Measurements from ENCODE around the gene SLC16A6. TPM values are rescaled to one million over a fixed set of nuclear protein-coding genes. Genes with fewer than 3 reads are reported as not detected.
"Not testable (repeated sequence)": the region's sequence is repeated elsewhere in the genome, so short reads cannot be mapped to it uniquely, and the experiment has no call there.

SLC16A6 gene
- total RNA-seq, 1 experiment from 2014 or later = 1.4 TPM

DNA sequence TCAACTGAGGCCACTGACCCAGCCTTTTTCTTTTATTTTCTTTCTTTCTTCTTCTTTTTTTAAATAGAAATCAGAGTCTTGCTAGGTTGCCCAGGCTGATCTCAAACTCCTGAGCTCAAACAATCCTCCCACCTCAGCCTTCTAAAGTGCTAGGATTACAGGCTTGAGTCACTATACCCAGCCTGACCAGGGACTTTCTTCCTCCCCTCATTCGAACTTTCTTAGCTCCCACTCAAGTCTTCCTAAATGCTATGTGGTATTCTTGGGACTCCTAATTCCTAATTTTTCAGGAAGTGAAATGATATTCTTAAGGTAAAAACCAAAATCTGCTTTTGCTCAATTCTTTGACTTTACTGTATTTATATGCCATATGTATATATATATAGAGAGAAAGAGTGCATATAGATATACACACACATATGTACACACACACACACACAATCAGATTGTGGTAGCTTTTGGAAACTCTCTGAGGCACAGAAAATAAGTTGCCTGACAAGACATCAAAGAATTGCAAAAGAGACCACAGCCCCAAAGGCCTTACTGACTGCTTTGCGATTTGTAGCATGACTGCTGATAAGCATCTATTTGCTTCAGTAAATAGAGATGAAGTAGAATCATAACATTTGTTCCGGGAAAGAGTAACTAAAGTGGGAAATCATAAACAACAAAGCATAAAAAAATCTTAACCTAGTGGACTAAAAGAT is 52.6 kb downstream of the SLC16A6 start:
- Histone ChIP-seq H3K4me3 (ENCODE audit: low read length) (no peak overlapping the region), H3K9ac (ENCODE audit: low read length) (no peak overlapping the region), H3K4me2 (ENCODE audit: low read length) (no peak overlapping the region), H3K9me3 (ENCODE audit: low read length) (no peaks in the 10 kb centered on the region), H3K79me2 (ENCODE audit: low read length) (no peaks in the 10 kb centered on the region), H3K36me3 (ENCODE audit: low read depth, low read length) (no peaks in the 10 kb centered on the region), H3K4me1 (ENCODE audit: insufficient read depth, low read length) (peaks cover 13% of the 10 kb centered on the region), H3F3A (ENCODE audit: low read length, unreplicated experiment) (no peaks in the 10 kb centered on the region), H3K27me3 (ENCODE audit: low read length) (no peaks in the 10 kb centered on the region), H2AFZ (ENCODE audit: low read length) (no peak overlapping the region), H4K20me1 (ENCODE audit: low read length) (no peaks in the 10 kb centered on the region), H3K27ac (ENCODE audit: low read length) (no peak overlapping the region), H3K9me2 (replicated peaks; ENCODE audit: low read length) (no peaks in the 10 kb centered on the region)
- POLR2A ChIA-PET (ENCODE audit: unreplicated experiment) = no interaction called here
- no TSS peak for BruUV-seq (replicated peaks)
- DNase-seq = no peak
- CTCF ChIA-PET = no interaction called here
- no peak for ATAC-seq
- intact Hi-C loops (cut with micrococcal nuclease) = no loop called here
- TF ChIP-seq, protein P1, sequence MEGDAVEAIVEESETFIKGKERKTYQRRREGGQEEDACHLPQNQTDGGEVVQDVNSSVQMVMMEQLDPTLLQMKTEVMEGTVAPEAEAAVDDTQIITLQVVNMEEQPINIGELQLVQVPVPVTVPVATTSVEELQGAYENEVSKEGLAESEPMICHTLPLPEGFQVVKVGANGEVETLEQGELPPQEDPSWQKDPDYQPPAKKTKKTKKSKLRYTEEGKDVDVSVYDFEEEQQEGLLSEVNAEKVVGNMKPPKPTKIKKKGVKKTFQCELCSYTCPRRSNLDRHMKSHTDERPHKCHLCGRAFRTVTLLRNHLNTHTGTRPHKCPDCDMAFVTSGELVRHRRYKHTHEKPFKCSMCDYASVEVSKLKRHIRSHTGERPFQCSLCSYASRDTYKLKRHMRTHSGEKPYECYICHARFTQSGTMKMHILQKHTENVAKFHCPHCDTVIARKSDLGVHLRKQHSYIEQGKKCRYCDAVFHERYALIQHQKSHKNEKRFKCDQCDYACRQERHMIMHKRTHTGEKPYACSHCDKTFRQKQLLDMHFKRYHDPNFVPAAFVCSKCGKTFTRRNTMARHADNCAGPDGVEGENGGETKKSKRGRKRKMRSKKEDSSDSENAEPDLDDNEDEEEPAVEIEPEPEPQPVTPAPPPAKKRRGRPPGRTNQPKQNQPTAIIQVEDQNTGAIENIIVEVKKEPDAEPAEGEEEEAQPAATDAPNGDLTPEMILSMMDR (conservative IDR thresholded peaks at IDR 0.05; ENCODE audit: low read depth, low read length) = no peak
- no peak for TF ChIP-seq EZH2 (IDR thresholded peaks at IDR 0.05; ENCODE audit: low read length, unreplicated experiment)

DNA sequence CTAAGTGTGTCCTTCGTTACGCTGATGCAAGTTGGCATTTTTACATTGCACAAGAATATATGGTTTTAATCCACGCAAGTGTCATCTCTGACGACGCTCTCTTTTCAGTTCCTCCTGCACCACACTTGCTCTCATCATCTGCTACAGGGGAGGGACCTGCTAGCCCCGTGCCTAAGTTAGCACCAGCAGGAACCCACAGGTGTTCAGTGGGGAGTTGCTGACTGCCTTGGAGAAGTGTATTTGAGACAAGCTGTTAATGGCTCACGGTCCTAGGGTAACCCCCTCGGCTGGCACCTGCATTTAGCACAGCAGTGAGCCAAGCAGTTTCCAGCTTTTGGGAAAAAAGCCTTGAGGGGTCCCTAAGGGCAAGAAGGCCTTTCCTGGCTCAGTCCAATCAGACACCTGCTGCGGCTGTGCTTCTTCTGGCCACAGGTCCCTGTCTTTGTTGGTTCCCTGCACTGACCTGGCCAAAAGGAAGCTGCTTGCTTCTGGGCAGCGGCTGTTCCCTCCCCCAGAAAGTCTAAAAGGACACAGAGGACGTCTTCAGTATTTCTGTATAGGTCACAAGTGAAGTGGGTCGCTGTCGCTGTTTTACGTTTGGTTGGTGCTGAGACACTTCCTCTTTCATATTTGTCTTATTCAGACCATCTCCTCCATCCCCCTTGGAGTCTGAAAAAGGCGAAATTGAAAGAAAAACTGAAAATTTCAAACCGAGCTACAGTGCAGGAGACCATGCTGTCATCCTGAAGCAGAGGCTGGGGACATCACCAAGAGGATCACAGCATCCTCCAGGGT is 53.4 kb downstream of the SLC16A6 start:
- CTCF ChIA-PET; H3K79me2 ChIP-seq (ENCODE audit: low read length); H3K4me3 ChIP-seq (ENCODE audit: low read length); H3F3A ChIP-seq (ENCODE audit: low read length, unreplicated experiment); intact Hi-C loops (cut with micrococcal nuclease); H2AFZ ChIP-seq (ENCODE audit: low read length); BruUV-seq (replicated peaks); H3K27me3 ChIP-seq (ENCODE audit: low read length); H3K9me3 ChIP-seq (ENCODE audit: low read length); H3K27ac ChIP-seq (ENCODE audit: low read length); H3K4me2 ChIP-seq (ENCODE audit: low read length); H3K9ac ChIP-seq (ENCODE audit: low read length); H3K36me3 ChIP-seq (ENCODE audit: low read depth, low read length); H4K20me1 ChIP-seq (ENCODE audit: low read length); DNase-seq; H3K9me2 ChIP-seq (replicated peaks; ENCODE audit: low read length); ATAC-seq; POLR2A ChIA-PET (ENCODE audit: unreplicated experiment): not testable (repeated sequence)
- H3K4me1 ChIP-seq (ENCODE audit: insufficient read depth, low read length) = peaks cover 18% of the 10 kb centered on the region

DNA sequence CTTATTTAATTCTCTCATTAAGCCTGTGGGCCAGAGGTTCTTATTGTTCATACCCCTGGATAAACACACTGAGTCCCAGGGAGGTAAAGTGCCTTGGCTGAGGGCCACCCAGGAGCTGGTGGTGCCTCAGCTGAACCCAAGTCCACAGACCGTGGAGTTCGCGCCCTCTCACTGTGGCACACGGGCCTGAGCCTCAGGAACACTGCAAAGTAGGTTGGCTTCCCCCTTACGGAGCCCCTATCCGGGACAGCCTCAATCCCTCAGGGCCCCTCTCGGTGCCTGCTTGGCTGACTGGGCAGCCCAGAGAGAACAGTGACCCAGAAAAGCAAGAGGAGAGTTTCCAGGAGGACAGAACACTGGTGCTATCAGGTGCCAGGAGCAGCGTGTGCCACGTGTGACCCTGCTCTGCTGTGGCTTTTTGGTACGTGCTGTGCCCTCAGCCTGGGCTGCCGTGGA is 55.6 kb downstream of the SLC16A6 start:
- Histone ChIP-seq H3K9ac (ENCODE audit: low read length) (peak overlapping the region; percentile 22; the same call in 1 of the 2 replicates), H2AFZ (ENCODE audit: low read length) (peak overlapping the region; percentile 56; the same call in 1 of the 2 replicates), H3K4me1 (ENCODE audit: insufficient read depth, low read length) (peaks cover 28% of the 10 kb centered on the region), H3K27ac (ENCODE audit: low read length) (peak overlapping the region; percentile 65)
- H3F3A ChIP-seq (ENCODE audit: low read length, unreplicated experiment); H3K4me3 ChIP-seq (ENCODE audit: low read length); H3K27me3 ChIP-seq (ENCODE audit: low read length); H3K4me2 ChIP-seq (ENCODE audit: low read length); H4K20me1 ChIP-seq (ENCODE audit: low read length); intact Hi-C loops (cut with micrococcal nuclease); H3K9me2 ChIP-seq (replicated peaks; ENCODE audit: low read length); H3K36me3 ChIP-seq (ENCODE audit: low read depth, low read length); DNase-seq; CTCF ChIA-PET; BruUV-seq (replicated peaks); H3K79me2 ChIP-seq (ENCODE audit: low read length); H3K9me3 ChIP-seq (ENCODE audit: low read length): not testable (repeated sequence)
- POLR2A ChIA-PET (ENCODE audit: unreplicated experiment) = interaction anchor here (0.7 kb wide), 1 partner anchor 40 kb away, joined by 4 read pairs; no protein-coding TSS in a partner anchor
- peak; percentile 37; the same call in 1 of the 2 replicates for ATAC-seq

DNA sequence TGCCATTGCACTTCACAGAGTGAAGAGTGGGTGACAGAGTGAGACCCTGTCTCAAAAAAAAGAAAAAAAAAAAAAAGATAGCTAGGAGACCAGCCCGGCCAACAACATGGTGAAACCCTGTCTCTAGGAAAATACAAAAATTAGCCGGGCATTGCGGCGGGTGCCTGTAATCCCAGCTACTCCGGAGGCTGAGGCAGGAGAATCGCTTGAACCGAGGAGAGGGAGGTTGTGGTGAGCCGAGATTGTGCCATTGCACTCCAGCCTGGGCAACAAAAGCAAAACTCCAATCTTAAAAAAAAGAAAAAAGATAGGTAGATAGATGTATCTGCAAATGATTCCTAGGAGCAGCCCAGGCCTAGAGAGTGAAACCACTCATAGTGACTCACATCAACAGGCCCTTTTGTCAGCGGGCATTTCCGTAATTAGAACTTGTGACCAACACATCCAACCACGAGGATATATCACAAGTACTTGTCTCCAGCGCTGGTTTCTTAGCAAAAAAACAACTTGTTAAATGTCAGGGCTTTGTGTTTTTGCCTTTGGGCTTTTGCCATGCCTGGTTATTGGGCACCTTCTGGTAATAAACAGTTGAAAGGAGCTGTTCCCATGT is 56.1 kb downstream of the SLC16A6 start:
- H3K4me3 ChIP-seq (ENCODE audit: low read length); H3K9me3 ChIP-seq (ENCODE audit: low read length); H3F3A ChIP-seq (ENCODE audit: low read length, unreplicated experiment); H3K9me2 ChIP-seq (replicated peaks; ENCODE audit: low read length); intact Hi-C loops (cut with micrococcal nuclease); BruUV-seq (replicated peaks); H3K27me3 ChIP-seq (ENCODE audit: low read length); H3K9ac ChIP-seq (ENCODE audit: low read length); H4K20me1 ChIP-seq (ENCODE audit: low read length); H3K79me2 ChIP-seq (ENCODE audit: low read length); H3K36me3 ChIP-seq (ENCODE audit: low read depth, low read length): not testable (repeated sequence)
- Histone ChIP-seq H3K27ac (ENCODE audit: low read length) (peak overlapping the region; percentile 65), H3K4me1 (ENCODE audit: insufficient read depth, low read length) (peaks cover 28% of the 10 kb centered on the region), H2AFZ (ENCODE audit: low read length) (peak overlapping the region; percentile 56; the same call in 1 of the 2 replicates), H3K4me2 (ENCODE audit: low read length) (0 out of 2 replicates have a peak overlapping the region, but pooled peaks have one; percentile 28)
- ATAC-seq (peak; percentile 96), DNase-seq (peak; percentile 89)
- ChIA-PET POLR2A (ENCODE audit: unreplicated experiment) (interaction anchor here (0.7 kb wide), 1 partner anchor 40 kb away, joined by 4 read pairs; no protein-coding TSS in a partner anchor), CTCF (interaction anchor here (0.6 kb wide), 1 partner anchor 238 kb away, joined by 3 read pairs; the partner anchor contains the start of gene C17orf58)

DNA sequence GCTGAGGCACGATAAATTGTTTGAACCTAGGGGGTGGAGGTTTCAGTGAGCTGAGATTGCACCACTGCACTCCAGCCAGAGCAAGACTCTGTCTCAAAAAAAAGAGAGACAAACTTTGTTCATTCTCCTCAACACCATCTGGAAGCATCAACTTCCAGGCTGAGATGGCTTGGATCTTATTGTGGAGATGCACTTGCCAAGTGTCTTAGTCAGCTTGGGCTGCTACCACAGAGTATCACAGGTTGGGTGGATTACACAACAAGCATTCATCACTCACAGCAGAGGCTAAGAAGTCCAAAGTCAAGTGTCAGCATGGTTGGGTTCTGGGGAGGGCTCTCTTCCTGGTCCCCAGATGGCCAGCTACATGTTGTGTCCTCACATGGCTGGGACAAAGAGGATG is 58.2 kb downstream of the SLC16A6 start:
- H3K4me3 ChIP-seq (ENCODE audit: low read length); H3K9me3 ChIP-seq (ENCODE audit: low read length); CTCF ChIA-PET; BruUV-seq (replicated peaks); H3K27ac ChIP-seq (ENCODE audit: low read length); H3K9me2 ChIP-seq (replicated peaks; ENCODE audit: low read length); H3K4me2 ChIP-seq (ENCODE audit: low read length); ATAC-seq; H3K36me3 ChIP-seq (ENCODE audit: low read depth, low read length); H2AFZ ChIP-seq (ENCODE audit: low read length); H4K20me1 ChIP-seq (ENCODE audit: low read length); H3K27me3 ChIP-seq (ENCODE audit: low read length); intact Hi-C loops (cut with micrococcal nuclease); H3K9ac ChIP-seq (ENCODE audit: low read length); H3K79me2 ChIP-seq (ENCODE audit: low read length); H3F3A ChIP-seq (ENCODE audit: low read length, unreplicated experiment); POLR2A ChIA-PET (ENCODE audit: unreplicated experiment): not testable (repeated sequence)
- peak; percentile 64 for DNase-seq
- H3K4me1 ChIP-seq (ENCODE audit: insufficient read depth, low read length) = peaks cover 28% of the 10 kb centered on the region

All from PC-3 (cell line).